ENCODE measurements around the gene TNIP1.
A peak's percentile ranks its signal among the peaks of the same experiment; 100 is the strongest.

Gene TNIP1, protein sequence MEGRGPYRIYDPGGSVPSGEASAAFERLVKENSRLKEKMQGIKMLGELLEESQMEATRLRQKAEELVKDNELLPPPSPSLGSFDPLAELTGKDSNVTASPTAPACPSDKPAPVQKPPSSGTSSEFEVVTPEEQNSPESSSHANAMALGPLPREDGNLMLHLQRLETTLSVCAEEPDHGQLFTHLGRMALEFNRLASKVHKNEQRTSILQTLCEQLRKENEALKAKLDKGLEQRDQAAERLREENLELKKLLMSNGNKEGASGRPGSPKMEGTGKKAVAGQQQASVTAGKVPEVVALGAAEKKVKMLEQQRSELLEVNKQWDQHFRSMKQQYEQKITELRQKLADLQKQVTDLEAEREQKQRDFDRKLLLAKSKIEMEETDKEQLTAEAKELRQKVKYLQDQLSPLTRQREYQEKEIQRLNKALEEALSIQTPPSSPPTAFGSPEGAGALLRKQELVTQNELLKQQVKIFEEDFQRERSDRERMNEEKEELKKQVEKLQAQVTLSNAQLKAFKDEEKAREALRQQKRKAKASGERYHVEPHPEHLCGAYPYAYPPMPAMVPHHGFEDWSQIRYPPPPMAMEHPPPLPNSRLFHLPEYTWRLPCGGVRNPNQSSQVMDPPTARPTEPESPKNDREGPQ

GRCh38 chr5:151080613-151081430 lies at the start of gene TNIP1:
TSS of gene TNIP1 (minus strand) at chr5:151081034. CDS start at chr5:151065095, 15,939 bp downstream.
- DNase-seq (ENCODE audit: low read depth), result peak; percentile 92

DNA sequence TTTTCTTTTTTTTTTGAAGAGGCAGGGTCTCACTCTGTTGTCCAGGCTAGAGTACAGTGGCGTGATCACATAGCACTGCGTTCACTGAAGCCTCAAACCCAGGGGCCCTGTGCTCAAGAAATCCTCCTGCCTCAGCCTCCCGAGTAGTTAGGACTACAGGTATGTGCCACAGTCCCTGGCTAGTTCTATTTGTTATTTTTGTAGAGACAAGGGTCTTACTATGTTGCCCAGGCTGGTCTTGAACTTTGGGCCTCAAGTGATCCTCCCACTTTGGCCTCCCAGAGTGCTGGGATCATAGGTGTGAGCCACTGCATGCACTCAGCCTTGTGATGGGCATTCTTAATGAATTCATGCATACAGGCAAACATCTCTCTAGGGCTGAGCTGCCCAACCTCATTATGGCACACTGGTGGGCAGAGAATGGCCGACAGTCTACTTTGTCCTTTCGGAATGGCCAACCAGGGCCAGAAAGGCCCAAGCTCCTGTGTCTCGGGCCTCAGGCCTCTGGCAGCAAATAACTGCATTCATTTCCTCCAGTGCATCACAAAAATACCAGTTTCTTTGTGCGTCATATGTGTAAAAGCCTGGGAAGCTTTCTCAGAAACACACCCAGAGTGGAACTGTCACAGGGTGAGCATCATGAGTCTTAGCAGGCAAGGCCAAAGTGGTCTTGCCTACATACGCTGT lies 49.5 kb upstream of the TNIP1 start:
- DNase-seq (ENCODE audit: low read depth), result no peak

GRCh38 chr5:151128817-151129216 lies 48.0 kb upstream of the TNIP1 start:
- no peak for DNase-seq (ENCODE audit: low read depth)

- DNase-seq (ENCODE audit: low read depth), result no peak
These were observed 47.1 kb upstream of the TNIP1 start for GRCh38 chr5:151127926-151128325.

DNA sequence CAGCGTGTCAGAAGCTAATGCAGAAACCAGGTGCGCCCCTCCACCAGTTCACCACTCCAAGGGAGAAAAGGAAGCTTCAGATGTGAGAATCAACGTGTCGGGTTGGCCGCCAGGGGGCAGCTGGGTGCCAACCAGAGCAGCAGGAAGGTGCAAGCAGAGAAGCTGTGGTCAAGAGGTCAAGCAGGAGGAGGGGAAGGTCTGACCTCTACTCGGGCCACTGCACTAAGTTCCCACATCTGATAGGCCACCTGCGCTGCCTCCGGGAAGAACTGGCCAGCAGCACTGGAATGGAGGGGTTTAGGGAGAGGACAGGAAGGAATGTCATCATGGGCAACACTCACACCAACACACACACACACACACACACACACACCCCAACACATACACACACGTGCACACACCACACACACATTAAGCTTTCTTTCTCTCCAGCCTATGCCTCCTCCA lies 45.4 kb upstream of the TNIP1 start:
- DNase-seq (ENCODE audit: low read depth), result peak; percentile 31

DNA sequence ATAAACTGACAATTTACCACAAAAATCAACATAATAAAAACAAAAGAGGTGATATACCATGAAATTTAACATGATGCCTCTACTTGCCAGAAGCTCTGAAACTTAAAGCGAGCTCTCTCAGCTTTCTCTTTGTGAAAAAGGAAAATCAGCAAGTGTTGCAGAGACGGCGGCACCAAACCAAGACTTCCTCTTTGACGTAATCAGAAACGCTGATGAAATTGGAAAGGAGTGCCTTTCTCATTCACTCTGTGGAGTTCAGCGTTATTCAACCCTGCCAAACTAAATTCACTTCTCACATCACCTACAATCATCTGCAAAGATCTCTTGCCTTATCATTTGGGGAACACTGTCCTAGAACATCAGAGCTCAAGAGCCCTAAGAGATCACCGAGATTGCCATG lies 44.6 kb upstream of the TNIP1 start:
- DNase-seq (ENCODE audit: low read depth), result no peak

DNA sequence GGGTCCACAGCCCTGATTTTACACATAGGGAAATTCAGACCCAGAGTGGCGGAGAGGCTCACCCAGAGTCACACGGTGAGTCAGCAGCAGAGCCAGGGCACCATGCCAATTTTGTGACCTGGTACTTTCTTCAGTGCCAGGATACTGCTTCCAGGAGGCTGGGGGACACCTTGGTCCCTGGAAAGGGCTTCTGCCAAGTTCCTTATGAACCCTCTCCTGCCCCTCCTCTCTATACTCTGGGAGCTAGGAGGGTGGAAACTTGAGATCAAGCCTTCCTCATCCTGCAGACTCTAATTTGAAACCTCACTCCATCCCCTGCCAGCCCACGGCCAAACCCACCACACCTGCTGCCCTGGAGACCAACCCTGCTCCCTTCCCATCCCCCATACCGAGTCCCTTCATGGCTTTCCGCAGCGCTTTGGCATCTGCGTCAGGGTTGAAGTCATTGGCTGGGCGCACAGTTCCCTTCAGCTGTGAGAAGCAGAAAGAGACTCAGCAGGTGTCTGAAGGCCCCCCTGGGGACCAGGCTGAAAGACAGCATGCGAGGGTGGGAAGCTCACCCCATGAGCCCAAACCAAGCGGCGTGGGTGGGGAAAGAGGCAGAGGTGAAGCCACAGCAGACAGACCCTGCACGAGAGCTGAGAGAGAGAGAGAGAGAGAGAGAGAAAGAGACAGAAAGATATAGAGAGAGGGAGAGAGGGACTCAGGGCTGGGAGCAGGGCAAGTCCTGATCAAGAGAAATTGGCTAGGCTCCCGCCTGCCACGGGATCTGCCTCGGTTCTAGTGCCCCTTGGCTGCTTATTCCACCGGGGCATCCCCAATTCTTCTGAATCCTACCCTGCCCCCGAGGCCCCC lies 43.3 kb upstream of the TNIP1 start:
- DNase-seq (ENCODE audit: low read depth), result peak; percentile 59

DNA sequence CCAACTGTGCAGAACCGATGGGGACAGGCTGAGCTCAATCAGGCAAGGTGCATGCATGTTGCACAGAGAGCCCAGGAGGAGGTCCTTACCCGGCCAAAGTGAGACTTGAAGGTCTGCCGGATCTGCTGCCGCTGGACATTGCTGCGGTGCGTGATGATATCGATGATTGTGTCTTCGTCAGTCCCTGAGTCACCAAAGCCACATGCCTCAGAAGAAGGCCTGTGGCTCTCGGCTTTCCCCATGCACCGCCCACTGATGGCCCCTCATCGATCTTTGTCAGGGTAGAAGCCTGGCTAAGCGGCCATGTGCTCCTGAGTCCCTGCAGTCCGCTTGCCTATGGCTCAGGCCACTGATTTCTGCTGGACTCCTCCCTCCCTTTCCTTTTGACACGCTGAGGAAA lies 42.0 kb upstream of the TNIP1 start:
- DNase-seq (ENCODE audit: low read depth), result no peak

DNA sequence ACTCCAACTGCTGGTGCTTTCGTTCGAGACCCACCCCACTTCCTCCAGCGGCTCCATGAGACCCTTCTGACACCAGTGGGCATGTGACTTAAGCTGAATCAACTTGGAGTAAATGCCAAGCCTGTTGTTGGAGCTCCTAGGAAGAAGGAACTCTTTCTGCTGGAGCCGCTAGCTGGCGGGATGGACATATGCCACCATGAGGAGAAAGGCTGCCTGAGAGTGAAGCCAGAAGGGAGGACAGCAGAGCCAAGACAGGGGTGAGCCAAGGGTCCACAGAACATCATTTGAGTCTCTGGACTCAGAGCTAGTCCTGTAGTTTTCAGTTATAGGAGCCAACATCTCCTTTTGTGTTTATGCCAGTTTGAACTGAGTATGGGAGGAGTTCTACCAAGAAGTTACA lies 40.8 kb upstream of the TNIP1 start:
- DNase-seq (ENCODE audit: low read depth), result no peak

GRCh38 chr5:151121095-151121494 lies 40.3 kb upstream of the TNIP1 start:
- no peak for DNase-seq (ENCODE audit: low read depth)

- DNase-seq (ENCODE audit: low read depth), result no peak
These were observed 38.2 kb upstream of the TNIP1 start for GRCh38 chr5:151118913-151119575.

- peak; percentile 42 for DNase-seq (ENCODE audit: low read depth)
These were observed 34.6 kb upstream of the TNIP1 start for GRCh38 chr5:151115272-151115905.

GRCh38 chr5:151113651-151114050 lies 32.8 kb upstream of the TNIP1 start:
- no peak for DNase-seq (ENCODE audit: low read depth)

DNA sequence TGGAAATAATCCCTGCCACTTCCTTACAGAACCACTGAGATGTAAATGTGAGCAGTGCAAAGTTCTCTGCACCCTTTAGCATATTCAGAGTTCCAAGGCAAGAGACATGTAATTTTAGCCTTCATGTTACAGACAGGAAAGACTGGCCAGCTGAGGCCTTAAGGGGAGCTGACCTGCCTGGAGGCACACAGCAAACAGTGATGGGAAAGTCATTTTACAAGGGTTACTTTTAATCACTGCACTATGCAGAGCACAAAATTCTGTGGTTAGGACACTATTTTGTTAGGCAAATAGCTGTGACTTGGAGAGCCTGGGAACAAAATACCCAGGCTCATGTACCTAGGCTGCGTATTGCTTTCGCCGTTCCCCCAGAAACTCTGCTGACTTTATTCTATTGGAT lies 30.2 kb upstream of the TNIP1 start:
- DNase-seq (ENCODE audit: low read depth), result no peak

- no peak for DNase-seq (ENCODE audit: low read depth)
These were observed 29.4 kb upstream of the TNIP1 start for GRCh38 chr5:151110122-151110681.

DNA sequence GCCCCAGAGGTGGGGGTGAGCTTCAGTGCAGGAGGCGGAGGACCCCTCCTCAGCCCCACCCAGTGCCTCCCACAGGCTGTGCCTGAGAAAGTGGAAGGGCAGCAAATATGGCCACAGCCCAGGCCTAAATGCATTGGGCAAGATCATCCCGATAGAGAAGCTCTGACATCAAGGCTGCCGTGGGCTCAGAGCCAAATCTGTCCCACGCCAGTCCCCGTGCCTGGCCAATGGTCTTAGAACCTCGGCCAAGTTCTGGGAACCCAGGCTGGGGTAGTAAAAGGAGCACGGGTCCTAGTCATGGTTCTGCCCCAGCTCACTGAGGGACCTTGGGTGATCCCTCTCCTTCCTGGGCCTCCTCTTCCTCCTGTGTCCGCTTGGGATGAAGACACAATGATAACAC lies 27.7 kb upstream of the TNIP1 start:
- DNase-seq (ENCODE audit: low read depth), result no peak

GRCh38 chr5:151107738-151108520 lies 27.1 kb upstream of the TNIP1 start:
- DNase-seq (ENCODE audit: low read depth), result no peak

- no peak for DNase-seq (ENCODE audit: low read depth)
These were observed 26.2 kb upstream of the TNIP1 start for GRCh38 chr5:151107084-151107483.

DNA sequence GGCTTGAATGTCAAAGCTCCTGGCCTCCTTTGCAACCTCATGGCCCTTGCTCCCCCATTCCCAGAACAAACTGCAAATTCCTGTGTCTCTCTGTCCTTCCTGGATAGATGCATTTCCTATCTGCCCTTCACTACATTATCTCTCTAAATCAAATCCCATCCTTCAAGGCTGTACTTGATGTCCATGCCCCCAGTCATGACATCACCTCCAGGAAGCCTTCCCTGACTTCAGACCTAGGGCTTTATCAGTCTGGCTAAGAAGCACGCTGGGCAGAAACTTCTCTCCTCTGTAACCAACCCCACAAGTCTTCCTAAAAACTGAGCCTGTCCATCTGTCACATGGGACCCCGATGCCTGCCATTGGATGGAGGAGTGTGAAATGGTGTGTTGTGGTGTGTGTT lies 25.7 kb upstream of the TNIP1 start:
- no peak for DNase-seq (ENCODE audit: low read depth)

All from stimulated activated CD8-positive, alpha-beta memory T cell treated with anti-CD3 and anti-CD28 coated beads, Interleukin-12 subunit alpha, Interleukin-12 subunit beta, amount 100 ng/mL, for 4 hours (primary cell).